ENCODE measurements around the gene MLLT6.

DNA sequence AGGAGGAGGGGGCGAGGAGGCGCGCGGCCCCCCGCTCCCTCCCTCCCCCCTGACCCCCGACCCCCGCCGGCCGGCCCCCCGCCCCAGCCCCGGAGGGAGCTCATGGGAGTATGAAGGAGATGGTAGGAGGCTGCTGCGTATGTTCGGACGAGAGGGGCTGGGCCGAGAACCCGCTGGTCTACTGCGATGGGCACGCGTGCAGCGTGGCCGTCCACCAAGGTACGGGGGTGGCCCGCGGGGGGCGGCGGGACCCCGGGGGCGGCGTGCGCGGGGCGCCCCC, 390 bp downstream of the MLLT6 start:
- TF ChIP-seq POLR2AphosphoS5 (IDR thresholded peaks at IDR 0.05; ENCODE audit: low read length): no peak; the same call in 1 of the 2 replicates
- TF ChIP-seq EP300 (IDR thresholded peaks at IDR 0.05; ENCODE audit: borderline replicate concordance in 1 of 2, control insufficient read depth in 1 of 2, low read depth in 2 of 2, low read length in 2 of 2): no peak
- TF ChIP-seq SMAD1 (IDR thresholded peaks at IDR 0.05; ENCODE audit: low read depth, partially characterized antibody): no peak
- TF ChIP-seq, protein P1, sequence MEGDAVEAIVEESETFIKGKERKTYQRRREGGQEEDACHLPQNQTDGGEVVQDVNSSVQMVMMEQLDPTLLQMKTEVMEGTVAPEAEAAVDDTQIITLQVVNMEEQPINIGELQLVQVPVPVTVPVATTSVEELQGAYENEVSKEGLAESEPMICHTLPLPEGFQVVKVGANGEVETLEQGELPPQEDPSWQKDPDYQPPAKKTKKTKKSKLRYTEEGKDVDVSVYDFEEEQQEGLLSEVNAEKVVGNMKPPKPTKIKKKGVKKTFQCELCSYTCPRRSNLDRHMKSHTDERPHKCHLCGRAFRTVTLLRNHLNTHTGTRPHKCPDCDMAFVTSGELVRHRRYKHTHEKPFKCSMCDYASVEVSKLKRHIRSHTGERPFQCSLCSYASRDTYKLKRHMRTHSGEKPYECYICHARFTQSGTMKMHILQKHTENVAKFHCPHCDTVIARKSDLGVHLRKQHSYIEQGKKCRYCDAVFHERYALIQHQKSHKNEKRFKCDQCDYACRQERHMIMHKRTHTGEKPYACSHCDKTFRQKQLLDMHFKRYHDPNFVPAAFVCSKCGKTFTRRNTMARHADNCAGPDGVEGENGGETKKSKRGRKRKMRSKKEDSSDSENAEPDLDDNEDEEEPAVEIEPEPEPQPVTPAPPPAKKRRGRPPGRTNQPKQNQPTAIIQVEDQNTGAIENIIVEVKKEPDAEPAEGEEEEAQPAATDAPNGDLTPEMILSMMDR (IDR thresholded peaks at IDR 0.05 in 2 of 3, conservative IDR thresholded peaks at IDR 0.05 in 1 of 3; ENCODE audit: control insufficient read depth in 2 of 3, extremely low read depth in 1 of 3, insufficient read depth in 1 of 3, low read depth in 3 of 3, low read length in 3 of 3): no peak
- no peak for TF ChIP-seq CBX3 (IDR thresholded peaks at IDR 0.05; ENCODE audit: borderline replicate concordance, low read depth)
- no peak for TF ChIP-seq SPI1 (IDR thresholded peaks at IDR 0.05; ENCODE audit: borderline replicate concordance, insufficient read depth, low read depth, low read length)
- TF ChIP-seq ATF7 (IDR thresholded peaks at IDR 0.05; ENCODE audit: low read depth): no peak
- no peak for TF ChIP-seq ASH2L (IDR thresholded peaks at IDR 0.05; ENCODE audit: borderline replicate concordance, low read depth)
- no peak for TF ChIP-seq JUND (IDR thresholded peaks at IDR 0.05; ENCODE audit: low read depth, low read length)
